H1 (cell line): ENCODE results near the gene WFIKKN1. TPM values are rescaled to one million over a fixed set of nuclear protein-coding genes. Genes with fewer than 3 reads are reported as not detected.
A peak's percentile ranks its signal among the peaks of the same experiment; 100 is the strongest.

Experiments
- CTCF ChIA-PET: fragments of 300-600 bp; sonication (Branson Sonifier 250); formaldehyde crosslinking; loops from one replicate; lab custom pipeline; 2021; ENCODE audit not compliant: partially characterized antibody; lab: Charles Lee
- POLR2A ChIA-PET: fragments of 300-600 bp; sonication (Branson Sonifier 250); formaldehyde crosslinking; loops from one replicate; lab custom pipeline; 2021; ENCODE audit warnings: inconsistent platforms; ENCODE audit not compliant: partially characterized antibody; lab: Charles Lee
- DNase-seq, 2 experiments: peaks; one replicate each; pipeline versions ENCODE4 v3.0.0 to v3.0.0-alpha.2; 2010 to 2022; ENCODE audit warnings: low spot score in 2 of 2, low read depth in 1 of 2, mixed read lengths in 1 of 2
- FAIRE-seq: peaks from 2 replicates; lab custom pipeline; 2011; peaks lifted over from hg19 to GRCh38; lab: Jason Lieb, UNC
- H2AFZ ChIP-seq: 2 replicates; pipeline ENCODE4 v1.8.1; 2012; ENCODE audit warnings: low read length, inconsistent platforms
- H2AK5ac ChIP-seq: 2 replicates; pipeline ENCODE4 v1.6.1; 2013; ENCODE audit warnings: low read depth, low read length
- H2BK120ac ChIP-seq: replicated peaks from 2 replicates; pipeline ENCODE3; 2013; ENCODE audit warnings: low read depth, low read length, inconsistent platforms
- H2BK12ac ChIP-seq: 2 replicates; pipeline ENCODE4 v1.6.1; 2013; ENCODE audit warnings: low read depth, low read length
- H2BK15ac ChIP-seq: 2 replicates; pipeline ENCODE4 v1.6.1; 2013; ENCODE audit warnings: low read length
- H2BK20ac ChIP-seq: 2 replicates; pipeline ENCODE4 v1.6.1; 2013; ENCODE audit warnings: low read length
- H2BK5ac ChIP-seq: 2 replicates; pipeline ENCODE4 v1.6.1; 2013; ENCODE audit warnings: low read depth, low read length
- H3K14ac ChIP-seq: 2 replicates; pipeline ENCODE4 v1.6.1; 2013; ENCODE audit warnings: inconsistent platforms; ENCODE audit not compliant: insufficient read length
- H3K18ac ChIP-seq: 2 replicates; pipeline ENCODE4 v1.6.1; 2013; ENCODE audit warnings: low read length; ENCODE audit errors: extremely low read depth
- H3K23ac ChIP-seq: 2 replicates; pipeline ENCODE4 v1.6.1; 2013; ENCODE audit warnings: inconsistent platforms; ENCODE audit not compliant: insufficient read length
- H3K23me2 ChIP-seq: 2 replicates; pipeline ENCODE4 v1.6.1; 2013; ENCODE audit warnings: low read depth, low read length
- H3K27ac ChIP-seq: 2 replicates; pipeline ENCODE4 v1.6.1; 2011; ENCODE audit warnings: low read depth, low read length, inconsistent platforms
- H3K27me3 ChIP-seq, 4 experiments: replicated peaks in 1 of 4; 1 replicate in 1 of 4; 2 replicates in 3 of 4; pipeline versions ENCODE4 v1.6.1 to v1.8.1; 2011 to 2013; ENCODE audit warnings: low read length in 3 of 4, mild to moderate bottlenecking in 3 of 4, inconsistent platforms in 2 of 4, mixed read lengths in 2 of 4, moderate library complexity in 1 of 4; ENCODE audit not compliant: control insufficient read depth in 3 of 4, insufficient read depth in 3 of 4; ENCODE audit errors: extremely low read depth in 1 of 4
- H3K36me3 ChIP-seq, 4 experiments: 2 replicates each; pipeline versions ENCODE4 v1.6.1 to v1.8.1; 2011 to 2013; ENCODE audit warnings: mild to moderate bottlenecking in 4 of 4, low read length in 3 of 4, moderate library complexity in 2 of 4, control low read depth in 1 of 4, inconsistent platforms in 1 of 4; ENCODE audit not compliant: insufficient read depth in 4 of 4, control insufficient read depth in 2 of 4
- H3K4ac ChIP-seq: replicated peaks from 2 replicates; pipeline ENCODE3; 2013; ENCODE audit warnings: low read length, low read depth, mixed read lengths, inconsistent platforms; ENCODE audit not compliant: insufficient read length
- H3K4me1 ChIP-seq, 4 experiments: replicated peaks in 1 of 4; 1 replicate in 1 of 4; 2 replicates in 3 of 4; pipeline versions ENCODE4 v1.6.1 to v1.8.1; 2011 to 2013; ENCODE audit warnings: low read length in 3 of 4, inconsistent platforms in 2 of 4, mixed read lengths in 1 of 4; ENCODE audit not compliant: insufficient read depth in 4 of 4, control insufficient read depth in 3 of 4
- H3K4me2 ChIP-seq, 2 experiments: 2 replicates each; pipeline versions ENCODE4 v1.6.1 to v1.8.1; 2011 to 2013; ENCODE audit warnings: low read depth in 2 of 2, low read length in 2 of 2, control low read depth in 1 of 2, inconsistent platforms in 1 of 2, mild to moderate bottlenecking in 1 of 2; ENCODE audit not compliant: insufficient read depth in 1 of 2
- H3K4me3 ChIP-seq, 4 experiments: fragments of 200-600, 300-600 bp in 1 of 4; sonication (generic), shearing (Covaris generic), sonication (Bioruptor Twin) in 1 of 4; 2 replicates each; pipeline versions ENCODE4 v1.5.1 to v1.8.1; 2011 to 2016; ENCODE audit warnings: low read length in 4 of 4, low read depth in 3 of 4, control low read depth in 2 of 4, inconsistent platforms in 2 of 4, mild to moderate bottlenecking in 2 of 4, mixed read lengths in 1 of 4, moderate library complexity in 1 of 4; ENCODE audit not compliant: insufficient read depth in 2 of 4; ENCODE audit errors: extremely low read depth in 1 of 4
- H3K56ac ChIP-seq: replicated peaks from 2 replicates; pipeline ENCODE3; 2013; ENCODE audit warnings: low read depth, mild to moderate bottlenecking, mixed read lengths, low read length, inconsistent platforms; ENCODE audit not compliant: insufficient read length
- H3K79me1 ChIP-seq: 2 replicates; pipeline ENCODE4 v1.6.1; 2013; ENCODE audit warnings: low read depth, low read length, control low read depth
- H3K79me2 ChIP-seq, 2 experiments: 2 replicates each; pipeline versions ENCODE4 v1.6.1 to v1.8.1; 2012 to 2013; ENCODE audit warnings: low read length in 2 of 2, mild to moderate bottlenecking in 2 of 2, inconsistent platforms in 1 of 2; ENCODE audit not compliant: insufficient read depth in 2 of 2, control insufficient read depth in 1 of 2
- H3K9ac ChIP-seq, 4 experiments: replicated peaks in 1 of 4; 1 replicate in 1 of 4; 2 replicates in 3 of 4; pipeline versions ENCODE4 v1.6.1 to v1.8.1; 2011 to 2013; ENCODE audit warnings: low read depth in 3 of 4, low read length in 3 of 4, control low read depth in 2 of 4, mild to moderate bottlenecking in 2 of 4, moderate library complexity in 2 of 4, inconsistent platforms in 1 of 4; ENCODE audit errors: extremely low read depth in 1 of 4
- H3K9me3 ChIP-seq, 2 experiments: 2 replicates each; pipeline versions ENCODE4 v1.6.1 to v1.8.1; 2012 to 2013; ENCODE audit warnings: mild to moderate bottlenecking in 2 of 2, moderate library complexity in 2 of 2, control low read depth in 1 of 2, inconsistent platforms in 1 of 2, low read depth in 1 of 2, low read length in 1 of 2, mixed read lengths in 1 of 2; ENCODE audit not compliant: insufficient read depth in 2 of 2
- H4K20me1 ChIP-seq, 2 experiments: replicated peaks in 1 of 2; 2 replicates each; pipeline versions ENCODE3 to v1.8.1; 2011 to 2013; ENCODE audit warnings: inconsistent platforms in 2 of 2, low read length in 2 of 2, mild to moderate bottlenecking in 1 of 2; ENCODE audit not compliant: insufficient read depth in 2 of 2, control insufficient read depth in 1 of 2
- H4K5ac ChIP-seq: 2 replicates; pipeline ENCODE4 v1.6.1; 2013; ENCODE audit warnings: low read length, low read depth, mixed read lengths, inconsistent platforms; ENCODE audit not compliant: insufficient read length
- H4K8ac ChIP-seq: 2 replicates; pipeline ENCODE4 v1.8.0; 2013; ENCODE audit warnings: mild to moderate bottlenecking, moderate library complexity, low read length, inconsistent platforms; ENCODE audit not compliant: insufficient read depth; ENCODE audit errors: extremely low read depth
- H4K91ac ChIP-seq: replicated peaks from 2 replicates; pipeline ENCODE3; 2013; ENCODE audit warnings: low read length, mixed read lengths, inconsistent platforms; ENCODE audit not compliant: insufficient read length
- BACH1 ChIP-seq: IDR thresholded peaks from 2 replicates; pipeline ENCODE4 v1.6.1; 2012; ENCODE audit warnings: low read length, improper control_type of control experiment
- CBX5 ChIP-seq: fragments of 300-800, 300-1000 bp; sonication (generic); IDR thresholded peaks from 2 replicates; pipeline ENCODE4 v1.7.1; 2016; ENCODE audit warnings: antibody characterized with exemption, low read length, low read depth
- CHD1 ChIP-seq: IDR thresholded peaks from 2 replicates; pipeline ENCODE4 v1.6.1; 2012; ENCODE audit warnings: low read depth, low read length, improper control_type of control experiment
- CREB1 ChIP-seq: IDR thresholded peaks from 2 replicates; pipeline ENCODE4 v1.6.1; 2012; ENCODE audit warnings: inconsistent platforms
- EGR1 ChIP-seq: IDR thresholded peaks from 2 replicates; pipeline ENCODE4 v1.6.1; 2011; ENCODE audit warnings: low read depth, low read length, borderline replicate concordance
- EZH2 ChIP-seq: fragments of 200-600 bp; sonication (generic); IDR thresholded peaks from 2 replicates; pipeline ENCODE4 v1.7.1; 2012; ENCODE audit warnings: low read depth, mild to moderate bottlenecking, moderate library complexity, low read length, inconsistent platforms; ENCODE audit not compliant: severe bottlenecking
- NRF1 ChIP-seq: IDR thresholded peaks from 2 replicates; pipeline ENCODE4 v1.6.1; 2011; ENCODE audit warnings: mild to moderate bottlenecking, low read depth, low read length, improper control_type of control experiment
- PHF8 ChIP-seq: fragments of 200-600 bp; sonication (generic); conservative IDR thresholded peaks from 2 replicates; pipeline ENCODE4 v1.7.1; 2012; ENCODE audit warnings: low read depth, mild to moderate bottlenecking, inconsistent platforms, low read length, moderate library complexity
- RBBP5 ChIP-seq: IDR thresholded peaks from 2 replicates; pipeline ENCODE4 v1.7.1; 2012; ENCODE audit warnings: low read depth, mild to moderate bottlenecking, inconsistent platforms, low read length, moderate library complexity, borderline replicate concordance
- RNF2 ChIP-seq: fragments of 200-900, 300-1000 bp; sonication (generic); IDR thresholded peaks from 2 replicates; pipeline ENCODE4 v1.7.1; 2016; ENCODE audit warnings: borderline replicate concordance, low read depth, mild to moderate bottlenecking, antibody characterized with exemption, low read length; ENCODE audit not compliant: poor library complexity, severe bottlenecking; ENCODE audit errors: missing control alignments
- SRF ChIP-seq: IDR thresholded peaks from 2 replicates; pipeline ENCODE4 v1.6.1; 2011; ENCODE audit warnings: mild to moderate bottlenecking, low read depth, low read length, moderate library complexity
- SUZ12 ChIP-seq: fragments of 200-600 bp; sonication (generic); IDR thresholded peaks from 2 replicates; pipeline ENCODE4 v1.6.1; 2012; ENCODE audit warnings: mild to moderate bottlenecking, inconsistent platforms, low read length, moderate library complexity, mixed read lengths
- WGBS, 2 experiments: shearing (Covaris generic) in 1 of 2; methylation state at CpG; one replicate each; pipeline versions ENCODE4 v1.1.6 to v1.1.7; 2013 to 2015; ENCODE audit warnings: low lambda C conversion rate in 2 of 2, mixed read lengths in 2 of 2, inconsistent platforms in 1 of 2, low coverage in 1 of 2, missing lambda C conversion rate in 1 of 2; ENCODE audit not compliant: insufficient replicate concordance in 2 of 2, insufficient coverage in 1 of 2, insufficient read length in 1 of 2; ENCODE audit errors: extremely low coverage in 1 of 2, missing lambda C conversion rate in 1 of 2; 5-methylcytosine and 5-hydroxymethylcytosine counted together
- polyA plus RNA-seq, 7 experiments: library from polyadenylated mRNA; depleted of rRNA in 3 of 7; stranded (reverse) in 5 of 7; unstranded in 2 of 7; fragments of >200 nt in 5 of 7; fragments of 200-250 nt in 2 of 7; gene quantifications; 1 replicate in 5 of 7; 2 replicates in 1 of 7; 4 replicates in 1 of 7; pipeline versions ENCODE4 v1.2.1 to v1.2.3, GENCODE V29; 2011 to 2013; ENCODE audit warnings: missing spikeins in 2 of 7, mixed read lengths in 2 of 7
- total RNA-seq: library from RNA; stranded (reverse); fragmentation: NEBNext Ultra II Directional; extraction: Animal tissue kit (Norgen Biotek cat#: 25700); gene quantifications from 2 replicates; pipeline ENCODE4 v1.2.1, GENCODE V29; 2021

Gene WFIKKN1
- total and polyA plus RNA-seq, 2 of the 8 experiments (the other 6 are each of a cell fraction or from before 2014, with no cell fraction given): 11.4 to 15.8 TPM

DNA sequence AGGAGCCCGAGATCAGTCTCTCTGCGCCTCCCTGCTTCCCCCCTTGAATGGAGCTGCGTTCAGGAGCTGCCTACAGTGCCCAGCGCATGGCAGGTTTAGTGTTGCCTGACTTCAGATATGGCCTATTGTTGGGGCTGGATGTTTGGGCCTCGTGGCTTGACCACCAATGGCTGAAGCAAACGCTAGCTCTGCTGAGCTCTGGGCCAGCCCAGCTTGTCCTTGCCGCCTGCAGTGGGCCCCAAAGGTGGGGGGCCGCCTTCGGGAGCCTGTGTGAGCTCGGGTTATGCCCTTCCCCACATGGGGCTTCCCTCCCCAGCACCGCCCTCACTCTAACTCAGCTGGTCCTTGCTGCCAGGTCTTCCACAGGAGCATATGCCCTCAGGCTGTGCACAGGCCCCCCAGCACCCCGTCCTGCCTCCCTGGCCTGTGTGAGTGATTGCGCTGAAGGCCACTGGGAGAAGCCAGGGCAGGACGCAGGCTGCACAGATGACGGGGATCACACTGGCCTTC is 7.3 kb downstream of the WFIKKN1 start:
- Histone ChIP-seq H3K79me1 (no peaks in the 10 kb centered on the region; the same call in 1 of the 2 replicates), H3K27me3 (peaks cover 0 to 5% (median under 1%) of the 10 kb centered on the region in 4 experiments; a peak in 2 of 7 replicates), H3K23ac (no peak overlapping the region), H3K14ac (no peak overlapping the region), H4K20me1 (peaks cover 3 to 8% of the 10 kb centered on the region in 2 experiments), H3K23me2 (peaks cover 13% of the 10 kb centered on the region; the same call in 1 of the 2 replicates), H3K9ac (no peak overlapping the region; a peak in 1 of 7 replicates), H3K18ac (peak overlapping the region; percentile 96), H2BK120ac (no peak overlapping the region), H2AFZ (no peak overlapping the region), H3K9me3 (no peaks in the 10 kb centered on the region), H4K8ac (peak overlapping the region; percentile 60; the same call in 1 of the 2 replicates), H3K56ac (no peak overlapping the region), H3K4ac (peak overlapping the region; percentile 82), H3K4me1 (peaks cover 0 to 35% (median 23%) of the 10 kb centered on the region in 4 experiments; a peak in 6 of 7 replicates), H2BK15ac (peak overlapping the region; percentile 96), H2BK12ac (peak overlapping the region; percentile 92; the same call in 1 of the 2 replicates), H3K4me2 (peak overlapping the region; percentile 62 to 88), H4K91ac (peak overlapping the region; percentile 84), H3K27ac (no peak overlapping the region), H4K5ac (peak overlapping the region; percentile 60), H3K36me3 (peaks cover 0 to 13% (median 3%) of the 10 kb centered on the region in 4 experiments; a peak in 4 of 8 replicates), H2BK5ac (peak overlapping the region; percentile 94), H3K79me2 (peaks cover 0 to 6% of the 10 kb centered on the region in 2 experiments; a peak in 1 of 4 replicates), H3K4me3 (peak overlapping the region in 1 of 4 experiments; percentile 65; a peak in 1 of 8 replicates), H2AK5ac (no peak overlapping the region; the same call in 1 of the 2 replicates), H2BK20ac (peak overlapping the region; percentile 66; the same call in 1 of the 2 replicates)
- WGBS, 2 experiments: 71% methylated on average over 15 of the region's 15 CpGs; no CpG with 5 or more reads in 1 of the 2 experiments
- DNase-seq: no peak
- CTCF ChIA-PET: interaction anchor here (0.8 to 2.9 kb wide), 10 partner anchors 9 to 142 kb away, joined by 3 to 24 read pairs (median 4); partner anchors contain the start of genes NHLRC4 and WDR90
- POLR2A ChIA-PET: interaction anchor here (1.0 to 2.6 kb wide), 8 partner anchors 8 to 254 kb away, joined by 3 to 10 read pairs (median 3); partner anchors contain the start of genes RHBDL1, WDR90 and WFIKKN1
- FAIRE-seq: no peak
- no peak for TF ChIP-seq EGR1
- no peak for TF ChIP-seq BACH1
- TF ChIP-seq CBX5: no peak
- TF ChIP-seq EZH2: no peak
- no peak for TF ChIP-seq PHF8
- TF ChIP-seq SUZ12: no peak
- no peak for TF ChIP-seq CREB1
- no peak for TF ChIP-seq CHD1
- TF ChIP-seq SRF: no peak
- no peak for TF ChIP-seq NRF1
- no peak for TF ChIP-seq RNF2
- no peak; the same call in 1 of the 2 replicates for TF ChIP-seq RBBP5
